VCaP (cell line): ENCODE data around the gene PLCB1.

Experiments used
- H3K27ac ChIP-seq: fragments of 450-650 bp; 2 replicates; pipeline ENCODE4 v1.5.1; 2017
- TF ChIP-seq, protein P1 (sequence below): fragments of 450-650 bp; conservative IDR thresholded peaks from 2 replicates; pipeline ENCODE4 v1.5.1; 2017; ENCODE audit warnings: mild to moderate bottlenecking, moderate library complexity

The PLCB1 gene

DNA sequence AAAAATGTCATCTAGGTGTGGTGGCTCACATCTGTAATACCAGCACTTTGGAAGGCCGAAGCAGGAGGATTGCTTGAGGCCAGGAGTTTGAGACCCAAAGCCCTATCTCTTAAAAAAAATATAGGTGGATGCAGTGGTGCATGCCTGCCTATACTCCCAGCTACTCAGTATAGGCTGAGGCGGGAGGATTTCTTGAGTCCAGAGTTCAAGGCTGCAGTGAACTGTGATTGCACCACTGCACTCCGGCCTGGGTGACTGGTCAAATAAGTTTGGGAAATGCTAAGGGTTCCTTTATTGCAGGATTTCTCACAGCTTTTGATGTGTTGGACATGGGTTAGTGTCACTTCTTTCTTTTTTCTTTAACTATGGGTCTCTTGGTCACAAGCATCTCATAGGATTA, 261.3 kb downstream of the PLCB1 start:
- TF ChIP-seq, protein P1, sequence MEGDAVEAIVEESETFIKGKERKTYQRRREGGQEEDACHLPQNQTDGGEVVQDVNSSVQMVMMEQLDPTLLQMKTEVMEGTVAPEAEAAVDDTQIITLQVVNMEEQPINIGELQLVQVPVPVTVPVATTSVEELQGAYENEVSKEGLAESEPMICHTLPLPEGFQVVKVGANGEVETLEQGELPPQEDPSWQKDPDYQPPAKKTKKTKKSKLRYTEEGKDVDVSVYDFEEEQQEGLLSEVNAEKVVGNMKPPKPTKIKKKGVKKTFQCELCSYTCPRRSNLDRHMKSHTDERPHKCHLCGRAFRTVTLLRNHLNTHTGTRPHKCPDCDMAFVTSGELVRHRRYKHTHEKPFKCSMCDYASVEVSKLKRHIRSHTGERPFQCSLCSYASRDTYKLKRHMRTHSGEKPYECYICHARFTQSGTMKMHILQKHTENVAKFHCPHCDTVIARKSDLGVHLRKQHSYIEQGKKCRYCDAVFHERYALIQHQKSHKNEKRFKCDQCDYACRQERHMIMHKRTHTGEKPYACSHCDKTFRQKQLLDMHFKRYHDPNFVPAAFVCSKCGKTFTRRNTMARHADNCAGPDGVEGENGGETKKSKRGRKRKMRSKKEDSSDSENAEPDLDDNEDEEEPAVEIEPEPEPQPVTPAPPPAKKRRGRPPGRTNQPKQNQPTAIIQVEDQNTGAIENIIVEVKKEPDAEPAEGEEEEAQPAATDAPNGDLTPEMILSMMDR, result no peak
- no peak overlapping the region for H3K27ac ChIP-seq

DNA sequence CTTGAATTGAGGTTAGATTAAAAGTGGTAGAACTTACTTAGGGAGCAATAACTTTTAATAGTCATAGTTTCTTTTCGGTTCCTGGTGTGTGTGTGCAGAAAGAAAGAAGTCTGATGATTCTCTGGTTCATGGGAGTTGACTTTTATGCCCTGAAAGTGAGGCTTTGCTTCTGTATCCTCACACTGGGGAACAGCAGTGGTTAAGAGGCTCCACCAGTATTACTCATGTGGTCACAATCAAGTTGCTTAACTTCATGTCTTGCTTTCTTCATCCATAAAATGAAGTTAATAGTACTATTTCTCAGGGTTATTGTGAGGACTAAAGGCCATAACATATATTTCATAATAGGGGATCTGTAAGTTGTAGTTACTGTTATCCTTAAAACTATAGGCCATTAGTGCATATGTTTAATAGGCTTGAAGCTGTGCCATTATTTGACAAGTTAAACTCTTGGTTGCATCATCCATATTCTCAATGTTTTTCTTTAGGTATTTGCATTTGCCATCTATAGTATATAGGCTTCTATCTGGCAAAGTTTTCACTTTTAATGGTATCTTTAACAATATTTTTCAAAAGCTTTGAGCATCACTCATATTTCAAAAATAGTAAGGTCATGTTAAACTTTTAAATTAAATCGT, 262.4 kb downstream of the PLCB1 start:
- TF ChIP-seq, protein P1, result no peak
- H3K27ac ChIP-seq, result no peak overlapping the region

DNA sequence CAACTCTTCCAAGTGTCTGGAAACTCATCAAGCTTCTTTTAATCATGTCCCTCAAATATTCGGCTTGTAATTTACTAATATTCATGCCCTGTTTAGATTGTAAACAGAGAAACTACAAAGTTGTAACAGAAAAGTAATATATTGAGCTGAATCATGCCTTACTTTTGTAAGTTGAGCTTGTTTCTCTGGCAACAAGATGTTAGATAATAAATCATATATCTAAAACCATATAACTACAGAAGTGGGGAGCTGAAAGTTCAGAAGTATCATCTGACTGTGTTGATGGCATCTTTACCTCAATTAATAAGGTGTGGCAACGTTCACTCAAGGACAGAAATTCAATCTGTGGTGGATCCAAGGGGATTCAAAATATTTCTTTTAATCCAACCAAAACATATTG, 263.9 kb downstream of the PLCB1 start:
- no peak overlapping the region for H3K27ac ChIP-seq
- TF ChIP-seq, protein P1, result no peak

DNA sequence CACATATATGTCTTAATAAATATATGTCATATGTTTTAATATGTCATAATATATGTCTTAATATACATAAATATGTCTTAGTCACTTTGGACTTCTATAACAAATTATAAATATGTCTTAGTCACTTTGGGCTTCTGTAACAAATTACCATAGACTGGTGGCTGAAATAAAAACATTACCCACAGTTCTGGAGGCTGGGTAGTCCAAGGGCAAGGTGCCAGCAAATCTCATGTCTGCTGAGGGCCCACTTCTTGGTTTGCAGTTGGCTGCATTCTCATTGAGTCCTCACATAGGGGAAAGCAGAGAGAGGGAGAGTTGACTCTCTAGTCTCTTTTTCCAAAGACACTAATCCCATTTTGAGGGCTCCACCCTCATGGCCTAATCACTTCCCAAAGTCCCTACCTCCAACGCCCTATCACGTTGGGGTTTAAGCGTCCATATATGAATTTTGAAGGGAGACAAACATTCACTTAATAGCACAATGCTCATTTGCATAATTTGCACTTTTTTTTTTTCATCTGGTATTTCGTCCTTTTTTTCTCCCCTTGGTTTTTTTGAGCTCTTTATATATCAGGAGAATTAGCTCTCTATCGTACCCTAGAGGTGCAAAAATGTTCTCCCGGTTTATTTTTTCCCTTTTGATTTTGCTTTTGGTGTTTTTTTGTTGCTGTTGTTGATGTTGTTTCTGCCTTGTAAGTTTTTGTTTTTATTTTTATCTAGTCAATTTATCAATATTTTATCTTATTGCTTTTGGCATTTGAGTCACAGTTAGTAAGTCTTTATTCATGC, 266.4 kb downstream of the PLCB1 start:
- TF ChIP-seq, protein P1, result no peak; the same call in 1 of the 2 replicates
- no peak overlapping the region for H3K27ac ChIP-seq

DNA sequence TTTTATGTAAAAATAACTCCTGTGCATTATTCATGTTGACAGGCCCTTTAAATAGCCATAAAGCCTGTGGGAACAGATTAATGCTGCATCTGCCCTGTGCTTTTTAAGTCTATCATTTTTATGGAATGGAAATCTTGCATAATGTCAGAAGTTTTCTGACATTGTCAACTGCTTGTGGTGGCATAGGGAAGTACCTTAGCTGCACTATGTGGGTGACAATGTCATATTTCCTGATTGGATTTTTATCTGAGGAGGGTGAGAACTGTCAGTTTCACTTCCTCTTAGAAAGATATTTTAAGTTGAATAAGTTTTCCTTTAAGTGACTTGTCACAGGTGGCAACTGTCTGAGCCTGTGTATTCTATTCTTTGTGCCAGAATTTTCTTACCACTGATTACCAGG, 267.9 kb downstream of the PLCB1 start:
- no peak overlapping the region for H3K27ac ChIP-seq
- TF ChIP-seq, protein P1, result no peak

DNA sequence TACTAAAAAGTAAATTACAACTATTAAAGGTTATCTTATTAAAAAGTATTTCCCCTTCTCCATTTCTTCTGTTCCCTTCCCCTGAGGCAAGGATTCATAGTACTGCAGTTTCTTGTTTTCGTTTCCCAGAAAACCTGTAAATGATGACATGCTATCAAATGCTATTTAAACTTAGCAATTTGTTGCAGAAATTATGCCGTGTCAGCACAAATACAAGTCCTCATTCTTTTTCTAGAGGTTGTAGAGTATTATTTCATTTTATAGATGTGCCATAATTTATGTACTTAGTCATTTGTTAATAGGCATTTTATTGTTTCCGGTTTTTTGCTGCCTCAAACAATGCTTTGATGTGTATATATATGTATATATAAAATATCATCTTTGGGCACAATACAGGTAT, 268.4 kb downstream of the PLCB1 start:
- TF ChIP-seq, protein P1, result no peak
- no peak overlapping the region for H3K27ac ChIP-seq

DNA sequence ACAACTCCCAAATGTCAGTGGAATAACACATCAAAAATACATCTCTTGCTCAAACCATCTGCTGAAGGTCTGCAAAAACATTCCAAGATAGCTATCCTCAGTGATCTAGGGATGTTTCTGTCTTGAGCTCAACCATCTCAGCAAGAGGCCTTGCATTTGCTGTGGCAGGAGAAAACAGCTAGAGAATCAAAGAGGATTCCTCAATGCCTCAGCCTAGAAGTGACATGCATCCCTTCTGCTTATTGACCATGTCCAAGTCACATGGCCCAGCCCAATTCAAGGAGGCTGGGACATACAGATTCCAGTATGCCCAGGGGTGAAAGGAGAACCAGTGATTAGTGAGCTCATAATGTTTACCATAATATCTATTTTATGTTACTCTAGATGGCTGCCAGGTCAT, 269.5 kb downstream of the PLCB1 start:
- TF ChIP-seq, protein P1, result no peak
- H3K27ac ChIP-seq, result no peak overlapping the region
